K562 (cell line): ENCODE data around the gene SOCS6.

ENCODE experiments used
- BRD4 ChIP-seq: fragments of 200-600 bp; sonication (generic); IDR thresholded peaks from 2 replicates; pipeline ENCODE4 v1.6.1; 2017; ENCODE audit warnings: inconsistent platforms
- CTCF ChIP-seq, 3 experiments: IDR thresholded peaks in 2 of 3; conservative IDR thresholded peaks in 1 of 3; 2 replicates each; pipeline ENCODE4 v1.5.1; 2011 to 2012; ENCODE audit warnings: low read length in 3 of 3, mild to moderate bottlenecking in 3 of 3, control low read depth in 2 of 3, improper control_type of control experiment in 1 of 3, inconsistent platforms in 1 of 3, low read depth in 1 of 3, mixed read lengths in 1 of 3, moderate library complexity in 1 of 3; ENCODE audit not compliant: insufficient read depth in 2 of 3
- HDAC6 ChIP-seq: IDR thresholded peaks from 2 replicates; pipeline ENCODE4 v1.6.1; 2012; ENCODE audit warnings: low read depth, mild to moderate bottlenecking, control low read depth, inconsistent platforms, low read length, moderate library complexity
- NFYB ChIP-seq: IDR thresholded peaks from 2 replicates; pipeline ENCODE4 v1.6.1; 2011; ENCODE audit warnings: mild to moderate bottlenecking, moderate library complexity; ENCODE audit not compliant: insufficient read length; ENCODE audit errors: extremely low read depth
- POLR2A ChIP-seq: fragments of 450-650 bp; conservative IDR thresholded peaks from 2 replicates; pipeline ENCODE4 v1.6.1; 2016
- PREB ChIP-seq: sonication (generic); formaldehyde crosslinking; IDR thresholded peaks from 2 replicates; pipeline ENCODE4 v1.8.1; 2023; ENCODE audit warnings: mild to moderate bottlenecking, missing genetic modification reagents

GRCh38 chr18:70288171-70288850 is 534 bp upstream of the SOCS6 start:
- TF ChIP-seq CTCF (IDR thresholded peaks at IDR 0.05 in 2 of 3, conservative IDR thresholded peaks at IDR 0.05 in 1 of 3; ENCODE audit: insufficient read depth in 2 of 3, low read depth in 1 of 3, low read length in 3 of 3): no peak
- TF ChIP-seq BRD4: no peak
- no peak for TF ChIP-seq PREB (CRISPR knock-in tag)
- no peak for TF ChIP-seq POLR2A
- TF ChIP-seq NFYB: no peak
- no peak for TF ChIP-seq HDAC6
